ENCODE measurements around the gene HIRA. TPM values are rescaled to one million over a fixed set of nuclear protein-coding genes. Genes with fewer than 3 reads are reported as not detected.
A peak's percentile ranks its signal among the peaks of the same experiment; 100 is the strongest.

The HIRA gene
- total and polyA plus RNA-seq, 9 of the 15 experiments (the other 6 are each of a cell fraction or from before 2014, with no cell fraction given): 0.96 to 132 (median 58.4) TPM

GRCh38 chr22:19448076-19448607 is 16.6 kb upstream of the HIRA start (continued):
- no peak for TF ChIP-seq ZNF398 (CRISPR knock-in tag; IDR thresholded peaks at IDR 0.05)
- no peak for TF ChIP-seq ZNF134 (CRISPR knock-in tag; conservative IDR thresholded peaks at IDR 0.05)
- no peak for TF ChIP-seq TFAM (CRISPR knock-in tag; conservative IDR thresholded peaks at IDR 0.05)
- TF ChIP-seq HMGXB4 (CRISPR knock-in tag; IDR thresholded peaks at IDR 0.05): no peak
- peak; percentile 82; the same call in 1 of the 2 replicates for TF ChIP-seq ETS1 (conservative IDR thresholded peaks at IDR 0.05; ENCODE audit: control insufficient read depth, low read depth, low read length)
- no peak for TF ChIP-seq HLTF (IDR thresholded peaks at IDR 0.05)
- 0 out of 2 replicates have a peak, but pooled peaks have one; percentile 45 for TF ChIP-seq HOXB6 (CRISPR knock-in tag; IDR thresholded peaks at IDR 0.05; ENCODE audit: borderline replicate concordance)
- no peak for TF ChIP-seq TFE3 (CRISPR knock-in tag; IDR thresholded peaks at IDR 0.05)
- peak in 1 of 2 experiments; percentile 54 for TF ChIP-seq AFF1 (IDR thresholded peaks at IDR 0.05; ENCODE audit: low read depth in 1 of 2, partially characterized antibody in 2 of 2)
